H9 (cell line): ENCODE data around the gene NKAIN2. TPM values are rescaled to one million over a fixed set of nuclear protein-coding genes. Genes with fewer than 3 reads are reported as not detected.

Source experiments
- DNase-seq: peaks from one replicate; pipeline ENCODE4 v3.0.0-alpha.2; 2017
- H2AFZ ChIP-seq: one replicate; pipeline ENCODE4 v1.6.1; 2013; ENCODE audit warnings: mild to moderate bottlenecking, low read length, control low read depth, moderate library complexity
- H2AK5ac ChIP-seq: 2 replicates; pipeline ENCODE4 v1.6.1; 2013; ENCODE audit warnings: low read length, control low read depth, mixed read lengths; ENCODE audit not compliant: insufficient read length
- H2BK120ac ChIP-seq: one replicate; pipeline ENCODE4 v1.6.1; 2013; ENCODE audit warnings: low read depth, mild to moderate bottlenecking, low read length, control low read depth, inconsistent platforms; ENCODE audit not compliant: poor library complexity, severe bottlenecking
- H2BK12ac ChIP-seq: 2 replicates; pipeline ENCODE4 v1.6.1; 2013; ENCODE audit warnings: low read length, control low read depth, mixed read lengths, low read depth; ENCODE audit not compliant: insufficient read length
- H2BK15ac ChIP-seq: 2 replicates; pipeline ENCODE4 v1.6.1; 2013; ENCODE audit warnings: low read depth, low read length, control low read depth
- H2BK20ac ChIP-seq: one replicate; pipeline ENCODE4 v1.6.1; 2013; ENCODE audit warnings: low read depth, mild to moderate bottlenecking, low read length, control low read depth, inconsistent platforms; ENCODE audit not compliant: poor library complexity, severe bottlenecking
- H2BK5ac ChIP-seq: 2 replicates; pipeline ENCODE4 v1.6.1; 2013; ENCODE audit warnings: low read length, control low read depth, mixed read lengths; ENCODE audit not compliant: insufficient read length
- H3K14ac ChIP-seq: 2 replicates; pipeline ENCODE4 v1.6.1; 2013; ENCODE audit warnings: low read length, control low read depth; ENCODE audit not compliant: insufficient read depth
- H3K18ac ChIP-seq: 2 replicates; pipeline ENCODE4 v1.6.1; 2013; ENCODE audit warnings: low read depth, mild to moderate bottlenecking, mixed read lengths, low read length, control low read depth; ENCODE audit not compliant: insufficient read length
- H3K23ac ChIP-seq: 2 replicates; pipeline ENCODE4 v1.6.1; 2013; ENCODE audit warnings: low read length, control low read depth, mixed read lengths, low read depth; ENCODE audit not compliant: insufficient read length
- H3K23me2 ChIP-seq: 2 replicates; pipeline ENCODE4 v1.6.1; 2013; ENCODE audit warnings: low read depth, mild to moderate bottlenecking, mixed read lengths, low read length, control low read depth; ENCODE audit not compliant: insufficient read length, poor library complexity, severe bottlenecking
- H3K27ac ChIP-seq: 2 replicates; pipeline ENCODE4 v1.5.1; 2013; ENCODE audit warnings: low read length, control low read depth, mixed read lengths, low read depth; ENCODE audit not compliant: insufficient read length
- H3K27me3 ChIP-seq: 2 replicates; pipeline ENCODE4 v1.6.1; 2013; ENCODE audit warnings: low read length, control low read depth, inconsistent platforms; ENCODE audit not compliant: insufficient read depth
- H3K4ac ChIP-seq: 2 replicates; pipeline ENCODE4 v1.6.1; 2013; ENCODE audit warnings: low read depth, mild to moderate bottlenecking, control low read depth, inconsistent platforms, low read length, moderate library complexity
- H3K4me1 ChIP-seq: 2 replicates; pipeline ENCODE4 v1.6.1; 2013; ENCODE audit warnings: low read length, control low read depth, inconsistent platforms; ENCODE audit not compliant: insufficient read depth
- H3K4me2 ChIP-seq: 2 replicates; pipeline ENCODE4 v1.6.1; 2013; ENCODE audit warnings: low read length, control low read depth, mixed read lengths; ENCODE audit not compliant: insufficient read length, insufficient read depth
- H3K56ac ChIP-seq: 2 replicates; pipeline ENCODE4 v1.6.1; 2013; ENCODE audit warnings: low read depth, mild to moderate bottlenecking, mixed read lengths, low read length, control low read depth; ENCODE audit not compliant: insufficient read length
- H3K79me1 ChIP-seq: 2 replicates; pipeline ENCODE4 v1.6.1; 2013; ENCODE audit warnings: low read depth, mild to moderate bottlenecking, moderate library complexity, low read length, control low read depth, inconsistent platforms; ENCODE audit not compliant: insufficient read depth, poor library complexity, severe bottlenecking
- H3K79me2 ChIP-seq: 2 replicates; pipeline ENCODE4 v1.6.1; 2013; ENCODE audit warnings: low read length, control low read depth, inconsistent platforms; ENCODE audit not compliant: insufficient read depth
- H3K9ac ChIP-seq: 2 replicates; pipeline ENCODE4 v1.6.1; 2013; ENCODE audit warnings: low read length, control low read depth, mixed read lengths; ENCODE audit not compliant: insufficient read length; ENCODE audit errors: extremely low read depth
- H3K9me3 ChIP-seq: one replicate; pipeline ENCODE4 v1.6.1; 2013; ENCODE audit warnings: low read depth, low read length, inconsistent platforms; ENCODE audit not compliant: control insufficient read depth
- H3T11ph ChIP-seq: one replicate; pipeline ENCODE4 v1.6.1; 2013; ENCODE audit warnings: mild to moderate bottlenecking, low read length, control low read depth, inconsistent platforms
- H4K20me1 ChIP-seq: one replicate; pipeline ENCODE4 v1.6.1; 2013; ENCODE audit not compliant: control insufficient read depth, insufficient read length, insufficient read depth
- H4K5ac ChIP-seq: 2 replicates; pipeline ENCODE4 v1.6.1; 2013; ENCODE audit warnings: low read depth, mild to moderate bottlenecking, mixed read lengths, low read length, control low read depth; ENCODE audit not compliant: insufficient read length
- H4K8ac ChIP-seq: replicated peaks from 2 replicates; pipeline ENCODE4 v1.6.1; 2013; ENCODE audit warnings: low read length, control low read depth, mixed read lengths, low read depth; ENCODE audit not compliant: insufficient read length
- H4K91ac ChIP-seq: 2 replicates; pipeline ENCODE4 v1.6.1; 2013; ENCODE audit warnings: low read depth, mild to moderate bottlenecking, moderate library complexity, mixed read lengths, low read length, control low read depth; ENCODE audit not compliant: insufficient read length
- H3K27ac Mint-ChIP-seq, 3 experiments: 2 replicates in 2 of 3; 3 replicates in 1 of 3; pipeline ENCODE4 v1.8.0; 2020 to 2021; ENCODE audit warnings: mixed read lengths in 3 of 3, mild to moderate bottlenecking in 1 of 3, moderate library complexity in 1 of 3
- H3K27me3 Mint-ChIP-seq: 2 replicates; pipeline ENCODE4 v1.8.0; 2021; ENCODE audit warnings: low read depth, mild to moderate bottlenecking, moderate library complexity, mixed read lengths
- H3K36me3 Mint-ChIP-seq, 3 experiments: 2 replicates in 2 of 3; 3 replicates in 1 of 3; pipeline ENCODE4 v1.8.0; 2020 to 2021; ENCODE audit warnings: low read depth in 3 of 3, mixed read lengths in 3 of 3; ENCODE audit not compliant: insufficient read depth in 1 of 3
- H3K4me1 Mint-ChIP-seq, 2 experiments: 2 replicates each; pipeline ENCODE4 v1.8.0; 2020; ENCODE audit warnings: mixed read lengths in 2 of 2
- H3K4me3 Mint-ChIP-seq, 2 experiments: 2 replicates in 1 of 2; 3 replicates in 1 of 2; pipeline ENCODE4 v1.8.0; 2020 to 2021; ENCODE audit warnings: mild to moderate bottlenecking in 2 of 2, mixed read lengths in 2 of 2, moderate library complexity in 1 of 2
- H3K9me3 Mint-ChIP-seq, 2 experiments: 2 replicates in 1 of 2; 3 replicates in 1 of 2; pipeline ENCODE4 v1.8.0; 2020; ENCODE audit warnings: mild to moderate bottlenecking in 2 of 2, mixed read lengths in 2 of 2, moderate library complexity in 1 of 2
- CTCF ChIP-seq: fragments of 200-600 bp; sonication (generic); conservative IDR thresholded peaks from 3 replicates; pipeline ENCODE4 v1.8.0; 2021; ENCODE audit warnings: antibody characterized with exemption, mild to moderate bottlenecking
- WGBS: extraction: QIAGEN DNeasy Blood & Tissue Kit; methylation state at CpG from one replicate; pipeline ENCODE4 v1.1.7; 2013; ENCODE audit warnings: missing lambda C conversion rate, low lambda C conversion rate, mixed read lengths; ENCODE audit not compliant: insufficient read length; ENCODE audit errors: extremely low coverage; 5-methylcytosine and 5-hydroxymethylcytosine counted together
- total RNA-seq: library from RNA; stranded (reverse); gene quantifications from 2 replicates; pipeline ENCODE4 v1.2.1, GENCODE V29; 2021

The NKAIN2 gene
- total RNA-seq, 1 experiment from 2014 or later: 0.17 TPM

GRCh38 chr6:124260337-124260736, 456.7 kb downstream of the NKAIN2 start:
- no peak overlapping the region for H3K14ac ChIP-seq
- peaks cover 5% of the 10 kb centered on the region in 2 experiments for H3K4me1 Mint-ChIP-seq

More at GRCh38 chr6:124260337-124260736, 456.7 kb downstream of the NKAIN2 start:
- Histone ChIP-seq H3K9me3 (no peaks in the 10 kb centered on the region), H2BK15ac (no peak overlapping the region), H3K23ac (no peak overlapping the region), H3K4ac (no peak overlapping the region), H2AK5ac (no peak overlapping the region), H4K8ac (no peak overlapping the region), H3K79me2 (no peaks in the 10 kb centered on the region), H2BK5ac (no peak overlapping the region), H3K23me2 (no peaks in the 10 kb centered on the region), H3K18ac (no peak overlapping the region), H3T11ph (no peak overlapping the region), H4K91ac (no peak overlapping the region), H3K27me3 (no peaks in the 10 kb centered on the region), H2BK12ac (no peak overlapping the region), H2BK120ac (no peak overlapping the region), H4K20me1 (no peaks in the 10 kb centered on the region), H4K5ac (no peak overlapping the region), H3K4me2 (no peak overlapping the region), H3K4me1 (no peaks in the 10 kb centered on the region), H3K79me1 (no peaks in the 10 kb centered on the region), H3K27ac (no peak overlapping the region), H2BK20ac (no peak overlapping the region), H2AFZ (no peak overlapping the region), H3K56ac (no peak overlapping the region), H3K9ac (no peak overlapping the region)
- DNase-seq: no peak
- H3K27me3 Mint-ChIP-seq: no peaks in the 10 kb centered on the region
- H3K9me3 Mint-ChIP-seq: no peaks in the 10 kb centered on the region
- H3K27ac Mint-ChIP-seq: no peak overlapping the region; a peak in 2 of 7 replicates
- no peaks in the 10 kb centered on the region for H3K36me3 Mint-ChIP-seq
- no peak for TF ChIP-seq CTCF
- no peak overlapping the region for H3K4me3 Mint-ChIP-seq
- no CpG with 5 or more reads among the region's 1 CpG for WGBS
